Pancreas (tissue), 10 donors: ENCODE measurements around the gene SCO2. TPM values are rescaled to one million over a fixed set of nuclear protein-coding genes. Genes with fewer than 3 reads are reported as not detected.

Source experiments
- ATAC-seq, 4 donors: fragments of 200-7000 bp; cut with Tn5 transposase; one replicate each; pipeline versions ENCODE4 v1.8.0 to v1.9.1; 2020; ENCODE audit warnings: mild to moderate bottlenecking in 4 of 4, moderate library complexity in 4 of 4
- DNase-seq, 6 donors: peaks; one replicate each; pipeline ENCODE4 v3.0.0-alpha.2; 2020
- FAIRE-seq: peaks from 2 replicates; lab custom pipeline; 2012; peaks lifted over from hg19 to GRCh38; lab: Jason Lieb, UNC
- H3K27ac ChIP-seq, 4 donors: fragments of 200-600 bp; sonication (generic); 1 replicate in 3 of 4; 2 replicates in 1 of 4; pipeline versions ENCODE4 v1.5.0 to v1.8.0; 2020
- H3K27me3 ChIP-seq, 4 donors: fragments of 200-600 bp; one replicate each; pipeline ENCODE4 v1.8.0; 2021
- H3K36me3 ChIP-seq, 3 donors: fragments of 200-600 bp; sonication (generic) in 1 of 3; one replicate each; pipeline versions ENCODE4 v1.5.0 to v1.8.0; 2020 to 2021
- H3K4me1 ChIP-seq, 3 donors: fragments of 200-600 bp; one replicate each; pipeline ENCODE4 v1.8.0; 2021
- H3K4me3 ChIP-seq, 4 donors: fragments of 200-600 bp; sonication (generic) in 2 of 4; one replicate each; pipeline versions ENCODE4 v1.5.0 to v1.8.0; 2020 to 2021
- H3K9me3 ChIP-seq, 4 donors: fragments of 200-600 bp; one replicate each; pipeline ENCODE4 v1.8.0; 2021
- WGBS, 2 donors: extraction: QIAGEN DNeasy Blood & Tissue Kit; methylation state at CpG; one replicate each; pipeline ENCODE4 v1.1.7; 2013; 5-methylcytosine and 5-hydroxymethylcytosine counted together
- intact Hi-C, 3 donors: fragments of 100-400 bp; cut with DNase I; formaldehyde crosslinking; loops; one replicate each; pipeline versions ENCODE4 v1.11.1 to v1.14.2; 2022
- polyA plus RNA-seq, 2 donors: library from polyadenylated mRNA; stranded (reverse); fragments of 200-250 nt; gene quantifications; one replicate each; pipeline ENCODE4 v1.2.3, GENCODE V29; 2013
- total RNA-seq, 6 donors: library from RNA; stranded (reverse); fragmentation: NEBNext Ultra II Directional in 4 of 6; extraction: Animal tissue kit (Norgen Biotek cat#: 25700) in 4 of 6; gene quantifications; one replicate each; pipeline versions ENCODE4 v1.2.1 to v1.2.4, GENCODE V29; 2021 to 2023
- TF ChIP-seq, protein P1 (sequence below), 4 donors: fragments of 200-600 bp; sonication (generic) in 3 of 4; IDR thresholded peaks; one replicate each; pipeline versions ENCODE4 v1.5.0 to v1.8.0; 2021; ENCODE audit warnings: antibody characterized with exemption in 4 of 4
- donor health status: healthy with polysubstance abuse.
- donor health status: DM: no; HTN: no; CAD: no; lungs with moderate emphysema.
- donor health status: DM: no; HTN: no; CAD: no.
- donor health status: control.
- donor health status: control.
- donor health status: Bipolar disorder and iron deficiency.
- donor health status: DM: yes; HTN: yes; CAD: no.
- donor health status: DM: no; HTN: no; CAD: no.
- donor health status: DM: no; HTN: no; CAD: no.
- donor health status: DM: yes; HTN: yes; CAD: no.

SCO2 gene
- total and polyA plus RNA-seq, 8 donors, result 0.65 to 3.8 (median 1.6) TPM; not detected in 1

DNA sequence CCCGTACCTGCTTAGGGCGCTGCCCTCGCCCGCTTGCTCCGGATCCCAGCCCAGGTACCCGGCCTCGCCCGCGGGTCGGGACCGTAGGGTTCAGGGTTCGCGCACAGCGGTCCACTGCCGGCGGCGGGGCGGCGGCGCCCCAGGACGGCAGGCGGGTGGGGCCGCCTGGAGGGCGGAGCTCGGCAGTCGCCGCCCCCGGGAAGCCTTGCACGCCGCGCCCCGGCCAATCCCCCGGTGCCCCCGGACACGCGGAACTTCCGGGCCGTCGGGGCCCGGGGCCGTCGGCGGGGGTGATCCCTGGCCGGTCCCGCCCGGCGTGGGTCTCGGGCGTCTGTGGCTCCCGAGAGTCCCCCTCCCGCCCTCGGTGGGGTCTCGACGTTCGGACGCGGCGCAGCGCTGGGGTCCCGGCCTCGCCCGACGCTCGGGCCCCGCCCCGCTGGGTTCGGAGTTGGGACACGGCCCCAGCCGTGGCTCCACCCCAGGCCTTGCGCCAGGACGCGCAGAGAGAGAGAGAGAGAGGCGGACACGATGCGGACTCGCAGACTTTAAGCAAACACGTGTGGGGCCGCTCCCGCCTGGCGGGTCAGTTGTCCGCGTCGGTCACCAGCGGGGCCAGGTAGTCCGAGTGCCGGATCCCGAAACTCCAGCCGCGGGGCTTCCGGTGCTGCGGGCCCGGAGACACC, 4.6 kb upstream of the SCO2 start, which contains the start of gene TYMP:
TSS of gene TYMP (minus strand) at position 116 of the 683 bp plus-strand sequence. CDS start 303 bp downstream, outside the sequence.
- H3K27me3 ChIP-seq, result peaks cover 0 to 9% (median 0%) of the 10 kb centered on the region in 4 donors
- peak; percentile 7 to 39 (median 30) for ATAC-seq
- peak within 1 kb of the TSS; percentile 23 to 60 (median 34) for H3K4me3 ChIP-seq
- no peaks in the 10 kb centered on the region for H3K36me3 ChIP-seq
- WGBS, 2 donors, result 2% methylated on average over 80 to 92 of the region's 92 CpGs
- no peak for FAIRE-seq
- intact Hi-C loops, result no loop called here
- H3K9me3 ChIP-seq, result no peaks in the 10 kb centered on the region
- H3K27ac ChIP-seq, result peak within 1 kb of the TSS; percentile 65 to 94 (median 84)
- peaks cover 0 to 20% (median 15%) of the 10 kb centered on the region in 3 donors for H3K4me1 ChIP-seq
- TF ChIP-seq, protein P1, sequence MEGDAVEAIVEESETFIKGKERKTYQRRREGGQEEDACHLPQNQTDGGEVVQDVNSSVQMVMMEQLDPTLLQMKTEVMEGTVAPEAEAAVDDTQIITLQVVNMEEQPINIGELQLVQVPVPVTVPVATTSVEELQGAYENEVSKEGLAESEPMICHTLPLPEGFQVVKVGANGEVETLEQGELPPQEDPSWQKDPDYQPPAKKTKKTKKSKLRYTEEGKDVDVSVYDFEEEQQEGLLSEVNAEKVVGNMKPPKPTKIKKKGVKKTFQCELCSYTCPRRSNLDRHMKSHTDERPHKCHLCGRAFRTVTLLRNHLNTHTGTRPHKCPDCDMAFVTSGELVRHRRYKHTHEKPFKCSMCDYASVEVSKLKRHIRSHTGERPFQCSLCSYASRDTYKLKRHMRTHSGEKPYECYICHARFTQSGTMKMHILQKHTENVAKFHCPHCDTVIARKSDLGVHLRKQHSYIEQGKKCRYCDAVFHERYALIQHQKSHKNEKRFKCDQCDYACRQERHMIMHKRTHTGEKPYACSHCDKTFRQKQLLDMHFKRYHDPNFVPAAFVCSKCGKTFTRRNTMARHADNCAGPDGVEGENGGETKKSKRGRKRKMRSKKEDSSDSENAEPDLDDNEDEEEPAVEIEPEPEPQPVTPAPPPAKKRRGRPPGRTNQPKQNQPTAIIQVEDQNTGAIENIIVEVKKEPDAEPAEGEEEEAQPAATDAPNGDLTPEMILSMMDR (IDR thresholded peaks at IDR 0.05), result no peak
- DNase-seq, result peak; percentile 64 to 90 (median 80)

DNA sequence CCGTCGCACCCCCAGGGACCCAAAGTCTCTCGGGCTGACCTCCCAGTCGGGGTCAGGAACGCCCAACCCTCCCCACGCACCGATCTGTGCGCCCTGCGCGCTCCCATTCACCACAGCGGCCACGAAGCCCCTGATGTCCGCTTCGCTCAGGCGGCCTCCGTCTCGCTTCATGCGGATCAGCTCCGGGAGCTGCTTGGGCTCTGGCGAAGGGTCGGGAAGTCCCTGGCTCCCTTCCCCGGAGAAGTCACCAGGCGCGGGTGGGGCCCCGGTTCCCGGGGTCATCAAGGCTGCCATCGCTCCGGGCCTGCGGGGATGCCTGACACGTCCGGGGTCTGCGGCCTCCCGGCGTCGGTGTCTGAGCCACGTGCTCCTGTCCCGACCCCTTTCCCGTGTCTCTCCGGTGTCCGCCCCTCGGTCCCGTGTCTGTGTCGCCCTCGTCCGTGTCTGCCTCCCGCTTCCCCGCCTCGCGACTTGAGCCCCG, 4.1 kb upstream of the SCO2 start:
- TF ChIP-seq, protein P1 (IDR thresholded peaks at IDR 0.05), result no peak
- Histone ChIP-seq H3K36me3 (no peaks in the 10 kb centered on the region), H3K4me1 (peaks cover 2 to 21% (median 16%) of the 10 kb centered on the region in 3 donors), H3K9me3 (no peaks in the 10 kb centered on the region), H3K27ac (peak overlapping the region; percentile 31 to 94 (median 84)), H3K27me3 (peaks cover 0 to 9% (median 0%) of the 10 kb centered on the region in 4 donors), H3K4me3 (peak overlapping the region in 3 of 4 donors; percentile 26 to 60 (median 41))
- intact Hi-C loops, result no loop called here
- peak in 3 of 6 donors; percentile 57 to 88 (median 68) for DNase-seq
- FAIRE-seq, result no peak
- ATAC-seq, result no peak
- WGBS, 2 donors, result 22 to 24% methylated on average over 47 to 50 of the region's 50 CpGs

DNA sequence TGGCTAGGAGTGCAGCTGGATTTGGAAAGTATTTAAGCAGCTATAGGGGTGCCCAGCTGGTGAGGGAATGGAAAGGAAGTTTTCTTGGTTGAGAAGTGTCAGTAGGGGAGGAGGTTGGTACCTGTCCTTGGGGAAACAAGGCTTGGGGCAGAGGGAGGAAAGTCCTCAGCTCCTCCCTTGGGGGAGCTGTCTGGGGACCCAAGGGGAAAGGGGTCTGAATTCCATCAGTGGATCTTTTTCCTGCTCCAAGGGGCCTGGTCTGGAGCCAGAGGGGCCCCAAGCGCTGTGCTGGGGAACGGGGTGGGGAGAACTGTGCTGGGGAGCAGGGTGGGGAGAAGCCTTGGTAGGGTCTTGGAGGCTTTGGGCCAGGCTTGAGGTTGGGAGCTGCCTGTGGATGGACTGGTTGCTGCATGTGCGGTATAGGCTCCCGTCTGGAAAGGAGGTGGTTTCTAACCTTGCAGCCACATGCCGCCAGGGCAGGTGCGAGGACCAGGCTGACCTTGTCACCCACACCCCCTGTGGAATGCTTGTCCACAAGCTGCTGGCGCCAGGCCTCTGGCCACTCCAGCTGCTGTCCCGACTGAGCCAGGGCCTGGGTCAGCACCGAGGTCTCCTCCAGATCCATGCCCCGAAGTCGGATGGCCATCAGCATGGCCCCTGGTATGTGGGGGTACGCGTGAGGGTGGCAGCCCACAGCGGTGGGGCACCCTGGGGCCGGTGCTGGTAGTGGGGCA, 3.5 kb upstream of the SCO2 start:
- Histone ChIP-seq H3K9me3 (no peaks in the 10 kb centered on the region), H3K36me3 (no peaks in the 10 kb centered on the region), H3K27me3 (peaks cover 0 to 9% (median 0%) of the 10 kb centered on the region in 4 donors), H3K27ac (peak overlapping the region; percentile 31 to 94 (median 84)), H3K4me3 (peak overlapping the region in 2 of 4 donors; percentile 26 to 60), H3K4me1 (peaks cover 7 to 26% (median 20%) of the 10 kb centered on the region in 3 donors)
- ATAC-seq (no peak), DNase-seq (peak in 2 of 6 donors; percentile 57 to 60), FAIRE-seq (no peak)
- TF ChIP-seq, protein P1 (IDR thresholded peaks at IDR 0.05), result no peak
- intact Hi-C loops, result no loop called here
- WGBS, 2 donors, result 59 to 64% methylated on average over 13 to 15 of the region's 15 CpGs

DNA sequence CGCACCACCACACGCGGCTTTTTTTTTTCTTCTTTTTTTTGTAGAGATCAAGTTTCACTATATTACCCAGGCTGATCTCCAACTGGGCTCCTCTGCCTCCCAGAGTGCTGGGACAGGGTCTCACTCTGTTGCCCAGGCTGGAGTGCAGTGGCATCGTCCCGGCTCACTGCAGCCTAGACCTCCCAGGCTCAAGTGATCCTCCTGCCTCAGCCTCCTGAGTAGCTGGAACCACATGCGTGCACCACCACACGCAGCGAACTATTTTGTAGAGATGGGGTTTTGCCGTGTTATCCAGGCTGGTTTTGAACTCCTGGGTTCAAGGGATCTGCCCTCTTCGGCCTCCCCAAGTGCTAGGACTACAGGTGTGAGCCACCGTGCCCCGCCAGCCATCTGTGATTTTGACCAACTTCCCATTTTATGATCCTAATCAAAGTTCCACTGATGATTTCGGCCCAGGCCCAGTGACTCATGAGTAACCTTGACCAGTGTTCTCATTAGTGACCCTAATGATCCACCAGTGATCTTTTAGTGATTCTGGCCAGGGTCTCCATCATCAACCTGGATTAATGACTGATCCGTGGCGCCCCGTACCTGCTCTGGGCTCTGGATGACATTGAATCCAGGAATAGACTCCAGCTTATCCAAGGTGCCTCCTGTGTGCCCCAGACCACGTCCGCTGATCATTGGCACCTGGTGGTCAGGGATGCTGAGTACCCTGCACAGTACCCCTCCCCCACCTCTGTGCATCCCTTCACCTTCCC, 2.7 kb upstream of the SCO2 start:
- Histone ChIP-seq H3K4me3 (peak overlapping the region in 1 of 4 donors; percentile 60), H3K4me1 (peaks cover 7 to 20% (median 19%) of the 10 kb centered on the region in 3 donors), H3K27ac (peak overlapping the region in 1 of 4 donors; percentile 17), H3K27me3 (peaks cover 0 to 9% (median 0%) of the 10 kb centered on the region in 4 donors), H3K36me3 (peaks cover 0 to 6% (median 4%) of the 10 kb centered on the region in 3 donors), H3K9me3 (no peaks in the 10 kb centered on the region)
- intact Hi-C loops, result no loop called here
- WGBS, 2 donors, result 87 to 89% methylated on average over 18 of the region's 18 CpGs
- DNase-seq, result peak in 1 of 6 donors; percentile 37
- ATAC-seq, result no peak
- TF ChIP-seq, protein P1 (IDR thresholded peaks at IDR 0.05), result no peak
- FAIRE-seq, result no peak
